Astrocyte (in vitro differentiated cells and primary cell): ENCODE measurements around the gene IL2RA. TPM values are rescaled to one million over a fixed set of nuclear protein-coding genes. Genes with fewer than 3 reads are reported as not detected.

Experiments
- DNase-seq: peaks from one replicate; pipeline ENCODE4 v3.0.0-alpha.2; 2010; ENCODE audit warnings: low read depth
- FAIRE-seq: peaks from 2 replicates; lab custom pipeline; 2011; peaks lifted over from hg19 to GRCh38; lab: Jason Lieb, UNC
- H2AFZ ChIP-seq: 2 replicates; pipeline ENCODE4 v1.6.0; 2012; ENCODE audit warnings: low read depth, low read length, inconsistent platforms
- H3K27ac ChIP-seq: 2 replicates; pipeline ENCODE4 v1.5.1; 2011; ENCODE audit warnings: low read depth, low read length, inconsistent platforms
- H3K27me3 ChIP-seq: 2 replicates; pipeline ENCODE4 v1.6.0; 2011; ENCODE audit warnings: low read length, inconsistent platforms; ENCODE audit not compliant: insufficient read depth
- H3K36me3 ChIP-seq: 2 replicates; pipeline ENCODE4 v1.5.1; 2011; ENCODE audit warnings: low read length, inconsistent platforms; ENCODE audit not compliant: insufficient read depth
- H3K4me1 ChIP-seq: 2 replicates; pipeline ENCODE4 v1.5.1; 2011; ENCODE audit warnings: low read length, inconsistent platforms; ENCODE audit not compliant: insufficient read depth
- H3K4me2 ChIP-seq: 2 replicates; pipeline ENCODE4 v1.6.0; 2012; ENCODE audit warnings: low read length, inconsistent platforms
- H3K4me3 ChIP-seq: 2 replicates; pipeline ENCODE4 v1.5.1; 2011; ENCODE audit warnings: low read depth, mild to moderate bottlenecking, low read length, inconsistent platforms; ENCODE audit not compliant: insufficient read depth
- H3K79me2 ChIP-seq: 2 replicates; pipeline ENCODE4 v1.6.0; 2012; ENCODE audit warnings: mild to moderate bottlenecking, low read length, inconsistent platforms; ENCODE audit not compliant: insufficient read depth
- H3K9ac ChIP-seq: 2 replicates; pipeline ENCODE4 v1.6.0; 2012; ENCODE audit warnings: mild to moderate bottlenecking, low read length, inconsistent platforms
- H3K9me3 ChIP-seq: 2 replicates; pipeline ENCODE4 v1.5.1; 2012; ENCODE audit warnings: low read depth, mild to moderate bottlenecking, low read length, inconsistent platforms; ENCODE audit not compliant: insufficient read depth
- H4K20me1 ChIP-seq: 2 replicates; pipeline ENCODE4 v1.6.0; 2012; ENCODE audit warnings: low read length, inconsistent platforms; ENCODE audit not compliant: insufficient read depth
- H3K27ac Mint-ChIP-seq: one replicate; pipeline ENCODE4 v1.8.0; 2021; ENCODE audit warnings: mild to moderate bottlenecking, mixed read lengths; ENCODE audit not compliant: unreplicated experiment
- H3K27me3 Mint-ChIP-seq: one replicate; pipeline ENCODE4 v1.8.0; 2021; ENCODE audit warnings: low read depth, mixed read lengths; ENCODE audit not compliant: unreplicated experiment
- H3K36me3 Mint-ChIP-seq: one replicate; pipeline ENCODE4 v1.8.0; 2021; ENCODE audit warnings: low read depth, mixed read lengths; ENCODE audit not compliant: unreplicated experiment
- H3K4me1 Mint-ChIP-seq: one replicate; pipeline ENCODE4 v1.8.0; 2021; ENCODE audit warnings: low read depth, mixed read lengths; ENCODE audit not compliant: unreplicated experiment
- H3K4me3 Mint-ChIP-seq: one replicate; pipeline ENCODE4 v1.8.0; 2021; ENCODE audit warnings: mild to moderate bottlenecking, moderate library complexity, mixed read lengths; ENCODE audit not compliant: unreplicated experiment
- H3K9me3 Mint-ChIP-seq: one replicate; pipeline ENCODE4 v1.8.0; 2021; ENCODE audit warnings: mild to moderate bottlenecking, mixed read lengths; ENCODE audit not compliant: unreplicated experiment
- CTCF ChIP-seq: IDR thresholded peaks from 2 replicates; pipeline ENCODE4 v1.5.1; 2011; ENCODE audit warnings: low read depth, mild to moderate bottlenecking, inconsistent platforms, low read length, moderate library complexity; ENCODE audit not compliant: insufficient read depth
- EZH2 ChIP-seq: IDR thresholded peaks from 2 replicates; pipeline ENCODE4 v1.6.1; 2012; ENCODE audit warnings: mild to moderate bottlenecking, low read length, inconsistent platforms; ENCODE audit not compliant: insufficient read depth
- total RNA-seq: library from RNA; stranded (reverse); gene quantifications from 2 replicates; pipeline ENCODE4 v1.2.1, GENCODE V29; 2021

The IL2RA gene
- total RNA-seq, 1 donor from 2014 or later, result not detected

- Mint-ChIP-seq H3K9me3 (peaks cover 2% of the 10 kb centered on the region), H3K36me3 (no peaks in the 10 kb centered on the region), H3K4me1 (peaks cover 17% of the 10 kb centered on the region), H3K27me3 (peaks cover 9% of the 10 kb centered on the region), H3K4me3 (no peak overlapping the region), H3K27ac (no peak overlapping the region)
- no peak for TF ChIP-seq EZH2
- TF ChIP-seq CTCF, result no peak
- Histone ChIP-seq H3K27ac (no peak overlapping the region), H4K20me1 (no peaks in the 10 kb centered on the region), H3K27me3 (peaks cover 9% of the 10 kb centered on the region), H3K36me3 (no peaks in the 10 kb centered on the region), H3K79me2 (no peaks in the 10 kb centered on the region), H3K9ac (no peak overlapping the region), H3K4me1 (peaks cover 11% of the 10 kb centered on the region), H3K4me2 (no peak overlapping the region), H3K9me3 (no peaks in the 10 kb centered on the region), H2AFZ (no peak overlapping the region), H3K4me3 (no peak overlapping the region)
- DNase-seq, result no peak
- no peak for FAIRE-seq
These were observed 16.9 kb upstream of the IL2RA start for GRCh38 chr10:6079044-6079443.

- Histone ChIP-seq H3K4me2 (no peak overlapping the region), H3K9me3 (no peaks in the 10 kb centered on the region), H3K27ac (no peak overlapping the region), H4K20me1 (no peaks in the 10 kb centered on the region), H3K79me2 (no peaks in the 10 kb centered on the region), H2AFZ (no peak overlapping the region), H3K4me1 (peaks cover 4% of the 10 kb centered on the region), H3K4me3 (no peak overlapping the region), H3K36me3 (no peaks in the 10 kb centered on the region), H3K9ac (no peak overlapping the region), H3K27me3 (peaks cover 15% of the 10 kb centered on the region)
- Mint-ChIP-seq H3K9me3 (peaks cover 4% of the 10 kb centered on the region), H3K4me3 (no peak overlapping the region), H3K27ac (no peak overlapping the region), H3K4me1 (peaks cover 13% of the 10 kb centered on the region), H3K27me3 (peaks cover 16% of the 10 kb centered on the region), H3K36me3 (no peaks in the 10 kb centered on the region)
- FAIRE-seq (no peak), DNase-seq (no peak)
- TF ChIP-seq CTCF, result no peak
- no peak for TF ChIP-seq EZH2
These were observed 15.0 kb upstream of the IL2RA start for GRCh38 chr10:6077071-6077675.
